Sigmoid colon (tissue), 7 donors: ENCODE results near the gene GPATCH4. TPM values are rescaled to one million over a fixed set of nuclear protein-coding genes. Genes with fewer than 3 reads are reported as not detected.

ENCODE experiments used
- DNase-seq: peaks from one replicate; pipeline ENCODE4 v3.0.0-alpha.2; 2019
- H3K27ac ChIP-seq, 4 donors: fragments of 200-600 bp; sonication (generic); one replicate each; pipeline ENCODE4 v1.5.1; 2016 to 2019; ENCODE audit warnings: mild to moderate bottlenecking in 1 of 4
- H3K27me3 ChIP-seq, 3 donors: fragments of 200-600 bp; sonication (generic); one replicate each; pipeline ENCODE4 v1.5.1; 2019; ENCODE audit warnings: mild to moderate bottlenecking in 1 of 3
- H3K36me3 ChIP-seq, 4 donors: fragments of 200-600 bp; sonication (generic); one replicate each; pipeline ENCODE4 v1.5.1; 2016 to 2019
- H3K4me1 ChIP-seq, 4 donors: fragments of 200-600 bp; sonication (generic); one replicate each; pipeline ENCODE4 v1.5.1; 2017 to 2019
- H3K4me3 ChIP-seq, 4 donors: fragments of 200-600 bp; sonication (generic); one replicate each; pipeline ENCODE4 v1.5.1; 2017 to 2019; ENCODE audit warnings: mild to moderate bottlenecking in 2 of 4, moderate library complexity in 1 of 4
- H3K9me3 ChIP-seq, 4 donors: fragments of 200-600 bp in 3 of 4; sonication (generic) in 3 of 4; one replicate each; pipeline versions ENCODE4 v1.5.1 to v1.6.1; 2013 to 2019
- EP300 ChIP-seq, 4 donors: sonication (generic); formaldehyde crosslinking; IDR thresholded peaks; one replicate each; pipeline ENCODE4 v1.6.1; 2017; ENCODE audit warnings: antibody characterized with exemption in 4 of 4
- POLR2A ChIP-seq, 2 donors: fragments of 450-650 bp; IDR thresholded peaks; one replicate each; pipeline ENCODE4 v1.6.1; 2016; ENCODE audit warnings: antibody characterized with exemption in 2 of 2, mild to moderate bottlenecking in 2 of 2, moderate library complexity in 2 of 2
- POLR2AphosphoS5 ChIP-seq, 4 donors: sonication (generic); formaldehyde crosslinking; IDR thresholded peaks; one replicate each; pipeline ENCODE4 v1.6.1; 2017; ENCODE audit warnings: antibody characterized with exemption in 4 of 4
- WGBS, 2 donors: extraction: QIAGEN DNeasy Blood & Tissue Kit; methylation state at CpG; one replicate each; pipeline ENCODE4 v1.1.7; 2013; 5-methylcytosine and 5-hydroxymethylcytosine counted together
- intact Hi-C: fragments of 100-400 bp; cut with DNase I; formaldehyde crosslinking; loops from one replicate; pipeline ENCODE4 v1.15.1; 2023
- polyA plus RNA-seq, 3 donors: library from polyadenylated mRNA; stranded (reverse); fragments of 200-250 nt; gene quantifications; one replicate each; pipeline ENCODE4 v1.2.3, GENCODE V29; 2013
- total RNA-seq, 4 donors: library from RNA; depleted of rRNA; stranded (reverse); fragments of >200 nt; gene quantifications; one replicate each; pipeline ENCODE4 v1.1.0, GENCODE V29; 2016
- TF ChIP-seq, protein P1 (sequence below), 4 experiments: fragments of 450-650 bp in 3 of 4; fragments of 200-600 bp in 1 of 4; IDR thresholded peaks; one replicate each; pipeline ENCODE4 v1.5.1; 2016 to 2019; ENCODE audit warnings: antibody characterized with exemption in 4 of 4, mild to moderate bottlenecking in 3 of 4, moderate library complexity in 2 of 4
- donor health status: healthy with polysubstance abuse.
- donor health status: Bipolar disorder and iron deficiency.
- donor health status: healthy.

Gene GPATCH4
- total and polyA plus RNA-seq, 7 donors = 10.2 to 32.9 (median 17.4) TPM

DNA sequence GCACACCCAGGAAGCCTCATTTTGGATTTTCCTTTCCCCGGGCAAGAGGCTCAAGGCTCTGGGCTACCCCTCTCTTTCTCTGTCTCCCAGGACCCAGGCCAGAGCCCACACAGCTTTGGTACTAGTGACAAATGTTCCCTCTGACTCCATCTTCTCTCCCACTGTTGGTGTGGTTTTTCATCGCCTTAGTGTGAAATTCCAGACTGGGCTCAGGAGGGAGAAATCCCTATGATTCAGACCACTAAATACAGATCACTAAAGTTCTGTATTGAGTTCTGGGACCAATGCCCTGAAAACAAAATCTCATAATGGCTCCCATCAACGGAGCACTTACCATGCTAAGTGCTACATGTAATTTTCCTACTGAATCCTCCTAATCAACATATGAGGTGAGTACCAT, 55.0 kb downstream of the GPATCH4 start:
- Histone ChIP-seq H3K4me1 (no peaks in the 10 kb centered on the region), H3K27ac (no peak overlapping the region), H3K9me3 (no peaks in the 10 kb centered on the region), H3K4me3 (no peak overlapping the region), H3K27me3 (no peaks in the 10 kb centered on the region), H3K36me3 (no peaks in the 10 kb centered on the region)
- intact Hi-C loops = no loop called here
- WGBS, 2 donors = 79 to 97% methylated on average over 3 of the region's 3 CpGs
- peak; percentile 24 for DNase-seq
- TF ChIP-seq EP300 (IDR thresholded peaks at IDR 0.05) (no peak), POLR2AphosphoS5 (IDR thresholded peaks at IDR 0.05) (no peak), POLR2A (IDR thresholded peaks at IDR 0.05) (no peak)
- TF ChIP-seq, protein P1, sequence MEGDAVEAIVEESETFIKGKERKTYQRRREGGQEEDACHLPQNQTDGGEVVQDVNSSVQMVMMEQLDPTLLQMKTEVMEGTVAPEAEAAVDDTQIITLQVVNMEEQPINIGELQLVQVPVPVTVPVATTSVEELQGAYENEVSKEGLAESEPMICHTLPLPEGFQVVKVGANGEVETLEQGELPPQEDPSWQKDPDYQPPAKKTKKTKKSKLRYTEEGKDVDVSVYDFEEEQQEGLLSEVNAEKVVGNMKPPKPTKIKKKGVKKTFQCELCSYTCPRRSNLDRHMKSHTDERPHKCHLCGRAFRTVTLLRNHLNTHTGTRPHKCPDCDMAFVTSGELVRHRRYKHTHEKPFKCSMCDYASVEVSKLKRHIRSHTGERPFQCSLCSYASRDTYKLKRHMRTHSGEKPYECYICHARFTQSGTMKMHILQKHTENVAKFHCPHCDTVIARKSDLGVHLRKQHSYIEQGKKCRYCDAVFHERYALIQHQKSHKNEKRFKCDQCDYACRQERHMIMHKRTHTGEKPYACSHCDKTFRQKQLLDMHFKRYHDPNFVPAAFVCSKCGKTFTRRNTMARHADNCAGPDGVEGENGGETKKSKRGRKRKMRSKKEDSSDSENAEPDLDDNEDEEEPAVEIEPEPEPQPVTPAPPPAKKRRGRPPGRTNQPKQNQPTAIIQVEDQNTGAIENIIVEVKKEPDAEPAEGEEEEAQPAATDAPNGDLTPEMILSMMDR (IDR thresholded peaks at IDR 0.05) = no peak

DNA sequence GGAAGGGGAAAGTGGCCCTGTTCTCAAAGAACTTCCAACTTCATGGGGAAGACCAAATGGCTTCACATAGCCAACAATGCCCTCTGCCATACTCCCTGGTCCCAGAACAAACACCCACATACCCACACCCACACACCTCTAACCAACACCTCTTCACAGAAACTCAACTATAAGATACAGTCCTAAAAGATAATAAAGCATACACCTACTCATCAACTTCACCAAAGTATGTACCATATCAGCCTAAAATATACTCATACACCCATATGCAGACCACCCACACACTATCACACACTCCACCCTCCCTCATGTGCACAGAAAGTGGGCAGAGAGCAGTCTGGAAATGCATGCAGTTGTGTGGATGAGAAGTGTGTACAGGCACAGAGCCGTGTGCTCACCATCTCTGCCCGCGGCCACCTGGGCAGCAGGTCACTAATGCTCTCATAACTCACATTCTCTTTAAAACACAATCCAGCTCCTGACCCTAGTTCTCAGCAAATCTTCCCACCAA, 56.6 kb downstream of the GPATCH4 start:
- peak; percentile 10 for DNase-seq
- 96 to 99% methylated on average over 3 of the region's 3 CpGs for WGBS, 2 donors
- H3K27me3 ChIP-seq = no peaks in the 10 kb centered on the region
- intact Hi-C loops = no loop called here
- no peak overlapping the region for H3K4me3 ChIP-seq
- no peak overlapping the region for H3K27ac ChIP-seq
- TF ChIP-seq EP300 (IDR thresholded peaks at IDR 0.05) (no peak), POLR2A (IDR thresholded peaks at IDR 0.05) (no peak), POLR2AphosphoS5 (IDR thresholded peaks at IDR 0.05) (no peak)
- TF ChIP-seq, protein P1 (IDR thresholded peaks at IDR 0.05) = no peak
- H3K36me3 ChIP-seq = no peaks in the 10 kb centered on the region
- no peaks in the 10 kb centered on the region for H3K4me1 ChIP-seq
- no peaks in the 10 kb centered on the region for H3K9me3 ChIP-seq

Other genes starting within 250 kb of the GPATCH4 start
- gene RHBG, start 232.3 kb downstream of the GPATCH4 start, total RNA-seq = not detected
- gene RHBG, start 232.3 kb downstream of the GPATCH4 start, polyA plus RNA-seq = not detected
- 10 to 100 TPM; 39.8 to 61.6 (median 53.2) TPM for gene MEF2D, start 100.7 kb downstream of the GPATCH4 start, total RNA-seq
- 10 to 100 TPM; 13.2 to 31.2 (median 22.9) TPM for gene MEF2D, start 100.7 kb downstream of the GPATCH4 start, polyA plus RNA-seq
- gene IQGAP3, start 28.9 kb downstream of the GPATCH4 start, total RNA-seq = under 1 TPM in 3 of 4 donors, not detected in 1; 0.55 to 0.81 (median 0.71) TPM
- 10 to 100 TPM in 1 of 3 donors, under 1 TPM in 2; 0.60 to 11.2 (median 0.92) TPM for gene IQGAP3, start 28.9 kb downstream of the GPATCH4 start, polyA plus RNA-seq
- gene TTC24, start 21.8 kb downstream of the GPATCH4 start, total RNA-seq = not detected
- gene TTC24, start 21.8 kb downstream of the GPATCH4 start, polyA plus RNA-seq = 1 to 10 TPM in 1 of 3 donors, not detected in 2; 2.6 TPM
- gene NAXE, start 9.7 kb downstream of the GPATCH4 start, total RNA-seq = 100 to 1,000 TPM in 1 of 4 donors, 10 to 100 TPM in 3; 59.3 to 113 (median 67.2) TPM
- 10 to 100 TPM; 80.8 to 91.6 (median 84.1) TPM for gene NAXE, start 9.7 kb downstream of the GPATCH4 start, polyA plus RNA-seq
- 1 to 10 TPM in 1 of 4 donors, under 1 TPM in 1, not detected in 2; 0.71 to 1.2 TPM for gene HAPLN2, start 17.9 kb upstream of the GPATCH4 start, total RNA-seq
- under 1 TPM in 1 of 3 donors, not detected in 2; 0.10 TPM for gene HAPLN2, start 17.9 kb upstream of the GPATCH4 start, polyA plus RNA-seq
- 1 to 10 TPM in 3 of 4 donors, not detected in 1; 2.0 to 2.9 (median 2.3) TPM for gene BCAN, start 40.6 kb upstream of the GPATCH4 start, total RNA-seq
- under 1 TPM in 1 of 3 donors, not detected in 2; 0.12 TPM for gene BCAN, start 40.6 kb upstream of the GPATCH4 start, polyA plus RNA-seq
- gene NES, start 75.9 kb upstream of the GPATCH4 start, total RNA-seq = 10 to 100 TPM in 2 of 4 donors, 1 to 10 TPM in 2; 7.1 to 21.0 (median 10.4) TPM
- 1 to 10 TPM in 2 of 3 donors, under 1 TPM in 1; 0.60 to 6.9 (median 1.8) TPM for gene NES, start 75.9 kb upstream of the GPATCH4 start, polyA plus RNA-seq
- 1 to 10 TPM; 3.1 to 7.8 (median 5.4) TPM for gene CRABP2, start 104.1 kb upstream of the GPATCH4 start, total RNA-seq
- gene CRABP2, start 104.1 kb upstream of the GPATCH4 start, polyA plus RNA-seq = 1 to 10 TPM in 1 of 3 donors, not detected in 2; 4.9 TPM
- 10 to 100 TPM; 11.8 to 21.6 (median 13.7) TPM for gene METTL25B, start 127.0 kb upstream of the GPATCH4 start, total RNA-seq
- gene METTL25B, start 127.0 kb upstream of the GPATCH4 start, polyA plus RNA-seq = 10 to 100 TPM; 19.0 to 33.1 (median 22.8) TPM
- gene ISG20L2, start 127.3 kb upstream of the GPATCH4 start, total RNA-seq = 10 to 100 TPM; 13.6 to 17.6 (median 16.7) TPM
- gene ISG20L2, start 127.3 kb upstream of the GPATCH4 start, polyA plus RNA-seq = 10 to 100 TPM; 12.0 to 23.4 (median 17.1) TPM
- gene MRPL24, start 139.6 kb upstream of the GPATCH4 start, total RNA-seq = 10 to 100 TPM; 53.0 to 68.5 (median 59.7) TPM
- 10 to 100 TPM; 72.7 to 81.1 (median 81.0) TPM for gene MRPL24, start 139.6 kb upstream of the GPATCH4 start, polyA plus RNA-seq
- gene HDGF, start 150.2 kb upstream of the GPATCH4 start, total RNA-seq = 100 to 1,000 TPM; 108 to 128 (median 116) TPM
- gene HDGF, start 150.2 kb upstream of the GPATCH4 start, polyA plus RNA-seq = 100 to 1,000 TPM; 156 to 297 (median 202) TPM
- gene PRCC, start 166.1 kb upstream of the GPATCH4 start, total RNA-seq = 10 to 100 TPM; 27.5 to 34.1 (median 32.4) TPM
- 10 to 100 TPM; 42.0 to 49.7 (median 48.3) TPM for gene PRCC, start 166.1 kb upstream of the GPATCH4 start, polyA plus RNA-seq
- gene SH2D2A, start 215.4 kb upstream of the GPATCH4 start, total RNA-seq = 1 to 10 TPM; 1.5 to 8.2 (median 4.3) TPM
- 1 to 10 TPM in 2 of 3 donors, under 1 TPM in 1; 0.69 to 7.9 (median 1.2) TPM for gene SH2D2A, start 215.4 kb upstream of the GPATCH4 start, polyA plus RNA-seq